Ovary (tissue), 3 donors: ENCODE data around the gene SYNM.

Experiments
- CTCF ChIP-seq, 3 donors: fragments of 450-650 bp in 2 of 3; fragments of 200-600 bp in 1 of 3; IDR thresholded peaks; one replicate each; pipeline versions ENCODE4 v1.5.1 to v1.8.0; 2016 to 2022; ENCODE audit warnings: antibody characterized with exemption in 3 of 3, mild to moderate bottlenecking in 1 of 3
- EP300 ChIP-seq: sonication (generic); formaldehyde crosslinking; IDR thresholded peaks from one replicate; pipeline ENCODE4 v1.6.1; 2017; ENCODE audit warnings: antibody characterized with exemption
- POLR2A ChIP-seq: fragments of 450-650 bp; IDR thresholded peaks from one replicate; pipeline ENCODE4 v1.6.1; 2017; ENCODE audit warnings: antibody characterized with exemption, mild to moderate bottlenecking, moderate library complexity
- donor health status: DM: no; HTN: no; CAD: no.

GRCh38 chr15:99122831-99123712 lies 18.2 kb downstream of the SYNM start:
- TF ChIP-seq CTCF (IDR thresholded peaks at IDR 0.05) (no peak), POLR2A (no peak), EP300 (no peak)
